Right atrium auricular region (tissue), 2 donors: Measurements from ENCODE around the gene AKAP8. TPM values are rescaled to one million over a fixed set of nuclear protein-coding genes. Genes with fewer than 3 reads are reported as not detected.

Experiments used
- DNase-seq: peaks from one replicate; pipeline ENCODE4 v3.0.0-alpha.2; 2019; ENCODE audit warnings: low spot score
- H3K27ac ChIP-seq, 2 donors: fragments of 200-600 bp; sonication (generic); 1 replicate in 1 of 2; 2 replicates in 1 of 2; pipeline ENCODE4 v1.5.1; 2016 to 2019
- H3K27me3 ChIP-seq, 2 donors: fragments of 200-600 bp; sonication (generic); one replicate each; pipeline versions ENCODE4 v1.5.1 to v1.6.0; 2017 to 2019
- H3K36me3 ChIP-seq: fragments of 200-600 bp; sonication (generic); one replicate; pipeline ENCODE4 v1.5.1; 2016
- H3K4me1 ChIP-seq, 2 donors: fragments of 200-600 bp; sonication (generic); one replicate each; pipeline versions ENCODE4 v1.5.1 to v1.6.0; 2017 to 2019
- H3K4me3 ChIP-seq, 2 donors: fragments of 200-600 bp; sonication (generic); 1 replicate in 1 of 2; 2 replicates in 1 of 2; pipeline ENCODE4 v1.5.1; 2017 to 2019; ENCODE audit warnings: mild to moderate bottlenecking in 1 of 2, moderate library complexity in 1 of 2
- H3K9me3 ChIP-seq, 2 donors: fragments of 200-600 bp; sonication (generic); one replicate each; pipeline ENCODE4 v1.5.1; 2019
- CTCF ChIP-seq, 2 donors: fragments of 200-600 bp; sonication (generic); IDR thresholded peaks; one replicate each; pipeline ENCODE4 v1.5.1; 2019; ENCODE audit warnings: antibody characterized with exemption in 2 of 2
- total RNA-seq, 2 donors: library from RNA; depleted of rRNA; stranded (reverse); fragments of >200 nt; gene quantifications; one replicate each; pipeline ENCODE4 v1.1.0, GENCODE V29; 2016

AKAP8 gene
- total RNA-seq, 2 donors from 2014 or later, result 12.3 to 17.9 TPM

- Histone ChIP-seq H3K4me3 (no peak overlapping the region), H3K9me3 (no peaks in the 10 kb centered on the region), H3K4me1 (peaks cover 0 to 65% of the 10 kb centered on the region in 2 donors), H3K27ac (peak overlapping the region; percentile 68 to 77), H3K36me3 (peaks cover 33% of the 10 kb centered on the region), H3K27me3 (no peaks in the 10 kb centered on the region)
- peak; percentile 70 for DNase-seq
- TF ChIP-seq CTCF (IDR thresholded peaks at IDR 0.05), result no peak
Measured at GRCh38 chr19:15374796-15375440, 4.7 kb downstream of the AKAP8 start.

GRCh38 chr19:15374105-15374651 lies 5.4 kb downstream of the AKAP8 start:
- Histone ChIP-seq H3K27ac (peak overlapping the region; percentile 68 to 77), H3K4me1 (peaks cover 0 to 65% of the 10 kb centered on the region in 2 donors), H3K27me3 (no peaks in the 10 kb centered on the region), H3K36me3 (peaks cover 40% of the 10 kb centered on the region), H3K9me3 (no peaks in the 10 kb centered on the region), H3K4me3 (no peak overlapping the region)
- TF ChIP-seq CTCF (IDR thresholded peaks at IDR 0.05), result no peak
- no peak for DNase-seq

DNA sequence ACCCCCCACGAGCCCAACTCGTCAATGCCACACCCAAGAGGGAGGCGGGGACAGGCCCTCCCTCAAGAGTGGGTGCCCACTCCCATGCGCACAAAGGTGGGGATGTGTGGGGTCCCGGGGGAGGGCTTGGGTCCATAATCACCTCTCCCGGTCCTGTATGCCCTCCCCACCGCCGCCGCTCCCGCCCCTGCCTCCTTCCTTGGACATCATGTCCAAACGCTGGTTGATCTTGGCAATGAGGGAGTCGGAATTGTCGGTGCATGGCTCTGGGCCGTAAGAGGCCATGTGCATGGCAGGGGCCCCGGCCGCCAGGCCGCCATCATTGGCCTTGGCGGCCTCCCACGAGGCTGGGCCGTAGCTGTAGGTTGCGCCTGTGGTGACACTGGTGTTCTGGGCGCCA lies 5.9 kb downstream of the AKAP8 start:
- Histone ChIP-seq H3K4me3 (no peak overlapping the region), H3K36me3 (peaks cover 45% of the 10 kb centered on the region), H3K4me1 (peaks cover 0 to 65% of the 10 kb centered on the region in 2 donors), H3K9me3 (no peaks in the 10 kb centered on the region), H3K27ac (peak overlapping the region in 1 of 2 donors; percentile 77), H3K27me3 (no peaks in the 10 kb centered on the region)
- no peak for DNase-seq
- no peak for TF ChIP-seq CTCF (IDR thresholded peaks at IDR 0.05)

- Histone ChIP-seq H3K27me3 (no peaks in the 10 kb centered on the region), H3K9me3 (no peaks in the 10 kb centered on the region), H3K4me1 (peaks cover 0 to 64% of the 10 kb centered on the region in 2 donors), H3K27ac (no peak overlapping the region), H3K4me3 (no peak overlapping the region), H3K36me3 (peaks cover 53% of the 10 kb centered on the region)
- TF ChIP-seq CTCF (IDR thresholded peaks at IDR 0.05), result no peak
- no peak for DNase-seq
Measured at GRCh38 chr19:15372891-15373301, 6.7 kb downstream of the AKAP8 start.

GRCh38 chr19:15372470-15372869 lies 7.1 kb downstream of the AKAP8 start:
- Histone ChIP-seq H3K27ac (peak overlapping the region in 1 of 2 donors; percentile 4), H3K36me3 (peaks cover 57% of the 10 kb centered on the region), H3K27me3 (no peaks in the 10 kb centered on the region), H3K4me3 (no peak overlapping the region), H3K9me3 (no peaks in the 10 kb centered on the region), H3K4me1 (peaks cover 0 to 64% of the 10 kb centered on the region in 2 donors)
- TF ChIP-seq CTCF (IDR thresholded peaks at IDR 0.05), result no peak
- DNase-seq, result no peak
